PFSK-1 (cell line): ENCODE results near the gene ARHGEF11.

ENCODE experiments used
- FOXP2 ChIP-seq: optimal IDR thresholded peaks from 2 replicates; pipeline ENCODE3; 2011; ENCODE audit warnings: borderline replicate concordance, control low read depth, inconsistent platforms; ENCODE audit not compliant: insufficient read depth; ENCODE audit errors: extremely low read length, extremely low read depth
- POLR2AphosphoS5 ChIP-seq: IDR thresholded peaks from 2 replicates; pipeline ENCODE4 v1.6.1; 2012; ENCODE audit warnings: low read depth, mild to moderate bottlenecking, control low read depth, low read length, moderate library complexity
- REST ChIP-seq, 2 experiments: IDR thresholded peaks; 2 replicates each; pipeline versions ENCODE4 v1.6.1 to v1.8.0; 2011 to 2012; ENCODE audit warnings: low read depth in 2 of 2, low read length in 2 of 2, control low read depth in 1 of 2, inconsistent platforms in 1 of 2, mild to moderate bottlenecking in 1 of 2, moderate library complexity in 1 of 2; ENCODE audit not compliant: insufficient read depth in 1 of 2
- SIN3A ChIP-seq: IDR thresholded peaks from 2 replicates; pipeline ENCODE4 v1.6.1; 2012; ENCODE audit warnings: mild to moderate bottlenecking, low read length, moderate library complexity, borderline replicate concordance; ENCODE audit not compliant: insufficient read depth
- TAF1 ChIP-seq: IDR thresholded peaks from 2 replicates; pipeline ENCODE4 v1.6.1; 2012; ENCODE audit warnings: low read length, control low read depth, borderline replicate concordance; ENCODE audit not compliant: insufficient read depth

ARHGEF11 gene

GRCh38 chr1:156961709-156962108 is 83.8 kb downstream of the ARHGEF11 start:
- TF ChIP-seq FOXP2 (no peak), REST (IDR thresholded peaks at IDR 0.05; ENCODE audit: insufficient read depth in 1 of 2, low read depth in 2 of 2, low read length in 2 of 2) (no peak), TAF1 (no peak), SIN3A (no peak), POLR2AphosphoS5 (no peak)

DNA sequence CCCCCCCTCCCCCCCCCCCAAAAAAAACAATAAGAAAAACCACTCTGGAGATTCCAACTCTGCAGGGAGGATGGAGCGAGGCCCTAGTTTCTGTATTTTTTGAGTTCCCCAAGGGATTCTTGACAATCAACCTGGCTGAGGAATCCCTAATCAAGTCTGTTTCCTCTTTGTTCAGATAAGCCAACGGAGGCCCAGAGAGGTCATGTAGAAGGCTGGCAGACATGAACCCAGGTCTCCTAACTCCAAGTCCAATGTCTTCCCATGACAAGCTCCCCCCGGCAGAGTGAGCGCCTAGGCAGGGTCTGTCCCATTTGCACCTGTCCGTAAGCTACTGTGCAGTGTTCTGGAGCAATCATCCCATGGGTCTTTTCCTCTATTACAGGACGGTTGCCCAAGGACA is 85.6 kb downstream of the ARHGEF11 start:
- no peak for TF ChIP-seq FOXP2
- TF ChIP-seq REST (IDR thresholded peaks at IDR 0.05; ENCODE audit: insufficient read depth in 1 of 2, low read depth in 2 of 2, low read length in 2 of 2): no peak
- no peak for TF ChIP-seq SIN3A
- TF ChIP-seq POLR2AphosphoS5: no peak
- no peak for TF ChIP-seq TAF1

DNA sequence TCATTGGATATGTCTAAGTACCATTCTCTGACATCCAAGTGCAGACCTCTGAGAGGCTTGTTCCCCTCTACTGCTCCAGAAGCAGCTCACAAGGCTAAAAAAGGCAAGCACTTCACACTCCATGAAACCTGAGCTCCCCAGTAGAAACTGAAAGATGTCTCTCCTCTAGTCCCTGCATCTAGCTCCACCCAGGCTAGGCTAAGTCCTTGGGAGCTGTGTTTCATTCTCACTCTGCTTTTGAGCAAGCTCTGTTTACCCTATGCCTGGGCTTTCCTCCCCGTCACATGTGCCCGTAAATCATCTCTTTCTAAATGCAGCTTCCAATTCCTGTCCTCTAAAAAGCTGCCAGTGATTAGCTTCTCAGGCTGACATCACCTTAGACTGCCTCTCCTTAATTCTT is 86.1 kb downstream of the ARHGEF11 start:
- TF ChIP-seq FOXP2 (no peak), REST (IDR thresholded peaks at IDR 0.05; ENCODE audit: insufficient read depth in 1 of 2, low read depth in 2 of 2, low read length in 2 of 2) (no peak), POLR2AphosphoS5 (no peak), SIN3A (no peak), TAF1 (no peak)

DNA sequence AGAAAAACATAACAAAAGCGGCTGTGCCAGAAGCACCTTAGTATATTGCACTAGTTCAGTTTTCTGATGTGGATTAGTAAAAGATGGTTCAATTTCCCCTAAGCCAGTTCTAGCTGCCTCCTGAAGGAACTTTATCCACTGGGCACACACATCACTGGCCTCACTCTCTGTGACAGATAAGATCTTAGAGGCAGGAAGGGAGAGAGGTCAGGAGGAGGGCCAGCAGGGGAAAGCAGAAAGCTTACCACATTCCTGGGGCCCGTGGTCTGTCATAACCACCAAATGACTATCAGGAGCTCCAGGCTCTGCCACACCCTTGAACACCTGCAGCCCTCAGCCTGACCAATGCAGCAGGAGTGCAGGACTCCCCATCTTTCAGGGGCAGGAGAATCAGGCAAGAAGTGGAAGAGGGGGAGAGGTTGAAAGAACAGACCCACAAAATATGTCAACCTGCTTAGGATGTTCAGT is 87.3 kb downstream of the ARHGEF11 start:
- no peak for TF ChIP-seq TAF1
- no peak for TF ChIP-seq FOXP2
- no peak for TF ChIP-seq REST (IDR thresholded peaks at IDR 0.05; ENCODE audit: insufficient read depth in 1 of 2, low read depth in 2 of 2, low read length in 2 of 2)
- TF ChIP-seq POLR2AphosphoS5: no peak
- TF ChIP-seq SIN3A: no peak

DNA sequence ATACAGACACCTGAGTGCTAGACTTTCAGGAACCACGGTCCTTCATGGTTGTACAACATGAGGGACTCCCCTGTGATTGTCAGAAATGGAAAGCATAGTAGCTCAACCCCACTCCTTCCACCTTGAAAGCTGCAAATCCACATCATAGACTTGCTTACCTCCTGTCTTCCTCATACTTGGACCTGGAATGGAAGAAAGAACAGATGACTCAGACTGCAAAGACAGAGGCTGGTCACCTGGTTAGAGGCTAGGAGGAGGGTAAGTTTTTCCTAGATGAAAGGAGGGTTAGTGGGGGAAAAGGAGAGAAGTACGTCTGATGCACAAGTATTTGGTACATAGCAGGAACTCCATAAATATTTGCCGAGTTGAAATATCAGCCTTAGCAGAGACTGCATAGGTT is 87.9 kb downstream of the ARHGEF11 start:
- TF ChIP-seq POLR2AphosphoS5 (no peak), SIN3A (no peak), TAF1 (no peak), REST (IDR thresholded peaks at IDR 0.05; ENCODE audit: insufficient read depth in 1 of 2, low read depth in 2 of 2, low read length in 2 of 2) (no peak), FOXP2 (no peak)
